HepG2 (cell line): ENCODE measurements around the gene FOSL2. TPM values are rescaled to one million over a fixed set of nuclear protein-coding genes. Genes with fewer than 3 reads are reported as not detected.
A peak's percentile ranks its signal among the peaks of the same experiment; 100 is the strongest.

Experiments
- ATF3 ChIP-seq: sonication (generic); formaldehyde crosslinking; IDR thresholded peaks from 2 replicates; pipeline ENCODE4 v1.4.0; 2020; ENCODE audit warnings: missing genetic modification reagents
- DZIP1 ChIP-seq: sonication (generic); formaldehyde crosslinking; IDR thresholded peaks from 2 replicates; pipeline ENCODE4 v1.5.0; 2020; ENCODE audit warnings: mild to moderate bottlenecking, missing genetic modification reagents
- ETS1 ChIP-seq: sonication (generic); formaldehyde crosslinking; IDR thresholded peaks from 2 replicates; pipeline ENCODE4 v1.4.0; 2020; ENCODE audit warnings: missing genetic modification reagents
- GMEB2 ChIP-seq: IDR thresholded peaks from 2 replicates; pipeline ENCODE4 v1.6.1; 2016; ENCODE audit warnings: missing biosample characterization, missing genetic modification reagents, low read depth
- KIAA2018 ChIP-seq: sonication (generic); formaldehyde crosslinking; IDR thresholded peaks from 2 replicates; pipeline ENCODE4 v1.5.0; 2020; ENCODE audit warnings: mild to moderate bottlenecking, missing genetic modification reagents, borderline replicate concordance
- MATR3 ChIP-seq: sonication (generic); formaldehyde crosslinking; IDR thresholded peaks from 2 replicates; pipeline ENCODE4 v1.4.0; 2020; ENCODE audit warnings: missing genetic modification reagents
- NCOA1 ChIP-seq: sonication (generic); formaldehyde crosslinking; IDR thresholded peaks from 2 replicates; pipeline ENCODE4 v1.9.0; 2021; ENCODE audit warnings: missing genetic modification reagents
- NFRKB ChIP-seq: fragments of 450-650 bp; IDR thresholded peaks from 2 replicates; pipeline ENCODE4 v1.6.1; 2017
- NR0B2 ChIP-seq: sonication (generic); formaldehyde crosslinking; IDR thresholded peaks from 2 replicates; pipeline ENCODE4 v1.4.0; 2020; ENCODE audit warnings: mild to moderate bottlenecking, missing genetic modification reagents
- SUZ12 ChIP-seq: fragments of 150-350 bp; IDR thresholded peaks from 2 replicates; pipeline ENCODE4 v1.6.1; 2014; ENCODE audit warnings: low read depth, low read length
- TEAD2 ChIP-seq: sonication (generic); formaldehyde crosslinking; IDR thresholded peaks from 2 replicates; pipeline ENCODE4 v1.9.0; 2021; ENCODE audit warnings: missing genetic modification reagents
- ZFX ChIP-seq: sonication (generic); formaldehyde crosslinking; IDR thresholded peaks from 2 replicates; pipeline ENCODE4 v1.4.0; 2020; ENCODE audit warnings: mild to moderate bottlenecking, low read depth, missing genetic modification reagents, moderate library complexity
- ZNF33A ChIP-seq: sonication (generic); formaldehyde crosslinking; IDR thresholded peaks from 2 replicates; pipeline ENCODE4 v1.5.1; 2020; ENCODE audit warnings: missing genetic modification reagents, mild to moderate bottlenecking, moderate library complexity, borderline replicate concordance
- ZNF468 ChIP-seq: sonication (generic); formaldehyde crosslinking; IDR thresholded peaks from 2 replicates; pipeline ENCODE4 v1.8.0; 2022; ENCODE audit warnings: mild to moderate bottlenecking, moderate library complexity, missing genetic modification reagents
- ZSCAN30 ChIP-seq: sonication (generic); formaldehyde crosslinking; IDR thresholded peaks from 2 replicates; pipeline ENCODE4 v1.5.0; 2020; ENCODE audit warnings: mild to moderate bottlenecking, missing genetic modification reagents
- polyA plus RNA-seq, 8 experiments: library from polyadenylated mRNA; depleted of rRNA in 3 of 8; stranded (reverse) in 7 of 8; unstranded in 1 of 8; fragments of >200 nt; fragmentation: Illumina TruSeq in 4 of 8; extraction: Trizol in 4 of 8; gene quantifications; 2 replicates each; pipeline versions ENCODE4 v1.2.1 to v1.2.3, GENCODE V29; 2011 to 2016; ENCODE audit warnings: low read depth in 4 of 8, missing spikeins in 1 of 8, mixed read lengths in 1 of 8; ENCODE audit not compliant: insufficient read depth in 1 of 8
- total RNA-seq, 5 experiments: library from RNA; depleted of rRNA; stranded (reverse); fragments of >200 nt; fragmentation: Illumina TruSeq; extraction: Trizol; gene quantifications; 2 replicates each; pipeline ENCODE4 v1.2.3, GENCODE V29; 2016; ENCODE audit warnings: low read depth in 1 of 5

Gene FOSL2
- total and polyA plus RNA-seq, 2 of the 13 experiments (the other 11 are each of a cell fraction or from before 2014, with no cell fraction given) = 3.4 to 18.1 TPM

- TF ChIP-seq NFRKB (no peak), KIAA2018 (CRISPR knock-in tag) (no peak), ZSCAN30 (CRISPR knock-in tag) (no peak), ZFX (no peak), ZNF33A (no peak), NCOA1 (CRISPR knock-in tag) (no peak), ZNF468 (CRISPR knock-in tag) (no peak), GMEB2 (CRISPR knock-in tag) (no peak), TEAD2 (CRISPR knock-in tag) (no peak), DZIP1 (CRISPR knock-in tag) (no peak), NR0B2 (peak; percentile 50; the same call in 1 of the 2 replicates), ETS1 (CRISPR knock-in tag) (no peak), SUZ12 (no peak), MATR3 (CRISPR knock-in tag) (no peak), ATF3 (CRISPR knock-in tag) (no peak)
These were observed 60.0 kb downstream of the FOSL2 start (continued) for GRCh38 chr2:28452534-28453081.
